Fibroblast of skin of abdomen (primary cell): ENCODE measurements around the gene ZNF624. TPM values are rescaled to one million over a fixed set of nuclear protein-coding genes. Genes with fewer than 3 reads are reported as not detected.
"Not testable (repeated sequence)": the region's sequence is repeated elsewhere in the genome, so short reads cannot be mapped to it uniquely, and the experiment has no call there.

Experiments used
- DNase-seq: peaks from one replicate; pipeline ENCODE4 v3.0.0-alpha.2; 2013
- polyA plus RNA-seq, 2 experiments: library from polyadenylated mRNA; unstranded; fragments of 120-200 nt; gene quantifications; one replicate each; pipeline ENCODE4 v1.2.1, GENCODE V29; 2013; ENCODE audit not compliant: insufficient read length in 2 of 2

Gene ZNF624
- 3.5 TPM for polyA plus RNA-seq (2013, experiment 1 of 2; ENCODE audit: insufficient read length)
- polyA plus RNA-seq (2013, experiment 2 of 2; ENCODE audit: insufficient read length): 3.3 TPM

DNA sequence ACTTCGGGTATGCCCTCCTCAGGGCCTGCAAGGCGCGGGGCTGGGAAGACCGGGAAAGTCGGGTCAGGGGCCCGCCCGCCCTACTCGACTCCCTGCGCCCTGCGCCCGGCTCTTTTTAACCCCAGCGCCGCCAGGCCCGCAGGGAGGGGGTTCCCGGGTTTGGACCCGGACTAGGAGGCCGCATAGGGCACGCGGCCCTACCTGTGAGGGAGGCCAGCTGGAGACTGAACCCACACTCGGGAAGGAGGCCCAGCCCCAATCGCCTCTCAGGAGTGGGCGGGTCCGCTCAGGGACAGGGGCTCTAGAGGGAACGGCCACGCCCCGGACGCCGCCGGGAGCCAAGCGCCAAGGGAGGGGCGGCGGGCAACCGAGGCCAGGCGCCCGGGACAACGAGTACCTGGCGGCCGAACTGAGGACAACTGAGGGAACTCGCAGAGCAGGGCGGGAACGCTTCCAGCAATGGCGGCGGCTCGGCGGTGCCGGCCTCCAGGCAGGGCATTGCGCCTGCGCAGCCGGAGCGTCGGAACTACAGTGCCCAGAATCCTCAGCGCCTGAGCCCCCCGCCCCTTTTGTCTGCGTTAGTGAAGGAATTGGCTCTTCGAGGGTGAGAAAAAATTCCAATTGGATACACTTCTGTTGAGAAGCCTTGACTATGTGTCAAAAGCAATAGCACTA is at the start of gene ZNF624:
Gene ZNF624, minus strand, starts transcription at position 484 of the 675 bp plus-strand sequence.
- peak; percentile 92 for DNase-seq

DNA sequence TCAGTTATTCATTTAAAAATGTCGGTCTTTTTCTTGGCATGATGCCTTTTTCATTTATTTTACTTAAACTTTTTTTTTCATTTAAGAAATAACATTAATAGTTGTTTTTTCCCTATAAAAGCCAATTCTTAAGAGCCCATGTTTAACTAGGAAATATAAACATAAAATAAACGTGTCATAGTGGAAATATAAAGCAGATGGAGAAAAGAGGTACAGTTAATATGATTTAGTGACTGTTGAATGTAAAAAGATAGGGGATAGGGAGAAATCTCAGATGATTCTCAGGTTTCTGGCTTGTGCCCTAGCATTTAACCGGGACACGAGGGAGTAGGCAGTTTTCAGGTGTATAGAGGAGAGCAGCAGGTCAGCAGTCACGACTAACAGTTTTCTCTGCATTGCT is 44.0 kb upstream of the ZNF624 start:
- not testable (repeated sequence) for DNase-seq

DNA sequence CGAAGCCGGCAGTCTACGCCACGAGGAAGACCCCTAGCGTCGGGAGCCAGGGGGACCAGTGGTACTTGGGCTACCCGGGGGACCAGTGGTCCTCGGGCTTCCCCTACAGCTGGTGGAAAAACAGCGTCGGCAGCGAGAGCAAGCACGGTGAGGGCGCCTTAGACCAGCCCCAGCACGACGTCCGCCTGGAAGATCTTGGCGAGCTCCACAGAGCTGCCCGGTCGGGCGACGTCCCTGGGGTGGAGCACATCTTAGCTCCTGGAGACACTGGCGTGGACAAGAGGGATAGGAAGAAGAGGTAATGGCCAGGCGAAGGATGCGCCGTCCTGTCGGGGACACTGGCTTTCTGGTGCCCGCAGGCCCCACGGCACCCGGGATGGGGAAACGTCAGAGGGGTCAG is 36.8 kb upstream of the ZNF624 start:
- DNase-seq: not testable (repeated sequence)

DNA sequence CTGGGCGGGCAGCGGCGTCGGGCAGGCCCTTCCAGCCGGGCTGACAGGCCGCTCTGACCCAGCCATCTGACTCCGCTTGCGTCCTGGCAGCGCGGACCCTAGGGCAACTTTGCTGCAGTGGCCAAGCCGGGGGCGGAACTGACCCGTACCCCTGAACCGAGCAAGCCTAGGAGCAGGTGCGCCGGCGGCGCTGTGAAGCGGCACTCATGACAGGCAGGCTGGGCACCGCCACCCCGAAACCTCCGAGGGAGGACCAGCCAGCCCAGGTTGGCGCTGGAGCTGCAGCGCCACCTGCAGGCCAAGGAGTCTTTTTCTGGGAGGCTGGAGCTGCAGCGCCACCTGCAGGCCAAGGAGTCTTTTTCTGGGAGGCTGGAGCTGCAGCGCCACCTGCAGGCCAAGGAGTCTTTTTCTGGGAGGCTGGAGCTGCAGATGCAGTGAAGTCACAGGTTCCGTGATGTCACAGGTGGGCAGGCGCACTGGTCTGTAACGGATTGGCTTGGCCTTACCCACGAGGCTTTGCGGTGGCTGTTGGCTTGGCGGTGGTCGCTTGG is 36.2 kb upstream of the ZNF624 start, which contains the start of gene CCDC144A:
Gene CCDC144A, plus strand, starts transcription at position 511 of the 551 bp plus-strand sequence. CDS start 160 bp downstream, outside the sequence.
- DNase-seq: not testable (repeated sequence)

DNA sequence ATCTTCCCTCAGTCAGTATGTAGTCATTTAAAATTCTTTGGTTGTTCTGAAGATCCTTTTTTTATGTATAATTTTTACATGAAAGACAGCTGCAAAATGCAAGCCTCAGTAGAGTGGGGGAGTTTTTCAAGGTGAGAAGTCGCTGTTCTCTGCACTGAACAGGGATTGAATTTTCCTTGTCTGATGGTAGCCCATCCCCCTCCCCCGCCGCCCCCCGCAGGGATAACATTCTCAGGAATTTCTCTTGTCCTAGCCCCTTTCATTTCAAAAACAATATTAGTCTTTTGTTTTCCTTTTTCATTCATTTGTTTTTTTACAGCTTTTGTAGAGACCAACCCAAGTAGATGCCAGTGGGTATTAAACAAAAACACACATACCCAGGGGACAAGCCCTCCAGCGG is 33.5 kb upstream of the ZNF624 start:
- DNase-seq: not testable (repeated sequence)

DNA sequence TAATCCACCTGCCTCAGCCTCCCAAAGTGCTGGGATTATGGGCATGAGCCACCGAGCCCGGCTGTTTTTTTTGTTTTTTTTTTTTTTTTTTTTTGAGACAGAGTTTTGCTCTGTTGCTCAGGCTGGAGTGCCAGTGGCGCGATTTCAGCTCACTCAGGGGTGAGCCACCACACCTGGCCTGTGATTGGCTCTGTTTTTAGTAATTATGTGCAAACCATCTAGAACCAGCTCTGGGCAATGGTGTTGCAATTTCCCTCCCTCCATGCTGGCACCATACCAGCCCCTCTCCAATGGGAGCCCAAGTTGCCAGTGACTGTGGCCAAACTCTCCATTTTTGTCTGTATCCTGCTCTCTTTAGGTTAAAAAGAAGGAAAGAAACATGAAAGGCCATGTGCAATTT is 32.4 kb upstream of the ZNF624 start:
- not testable (repeated sequence) for DNase-seq

DNA sequence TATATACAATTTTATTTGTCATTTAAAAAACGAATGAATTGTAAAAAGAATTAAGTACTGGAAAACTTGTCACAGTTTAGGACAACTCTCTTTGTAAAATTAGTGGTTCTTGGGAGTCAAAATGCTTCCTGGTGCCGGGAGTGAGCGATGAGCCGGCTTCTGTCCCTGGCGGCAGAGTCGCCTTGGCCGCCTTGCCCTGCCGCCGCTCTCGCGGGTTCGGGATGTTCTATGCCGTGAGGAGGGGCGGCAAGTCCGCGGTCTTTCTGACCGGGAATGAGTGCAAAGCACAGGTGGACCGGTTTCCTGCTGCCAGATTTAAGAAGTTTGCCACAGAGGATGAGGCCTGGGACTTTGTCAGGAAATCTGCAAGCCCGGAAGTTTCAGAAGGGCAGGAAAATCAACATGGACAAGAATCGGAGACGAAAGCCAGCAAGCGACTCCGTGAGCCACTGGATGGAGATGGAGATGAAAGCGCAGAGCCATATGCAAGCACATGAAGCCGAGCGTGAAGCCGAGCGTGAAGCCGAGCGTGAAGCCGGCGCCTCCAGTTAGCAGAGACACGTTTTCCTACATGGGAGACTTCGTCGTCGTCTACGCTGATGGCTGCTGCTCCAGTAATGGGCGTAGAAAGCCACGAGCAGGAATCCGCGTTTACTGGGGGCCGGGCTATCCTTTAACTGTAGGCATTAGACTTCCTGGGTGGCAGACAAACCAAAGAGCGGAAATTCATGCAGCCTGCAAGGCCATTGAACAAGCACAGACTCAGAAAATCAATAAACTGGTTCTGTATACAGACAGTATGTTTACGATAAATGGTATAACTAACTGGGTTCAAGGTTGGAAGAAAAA is 29.9 kb upstream of the ZNF624 start:
- not testable (repeated sequence) for DNase-seq

DNA sequence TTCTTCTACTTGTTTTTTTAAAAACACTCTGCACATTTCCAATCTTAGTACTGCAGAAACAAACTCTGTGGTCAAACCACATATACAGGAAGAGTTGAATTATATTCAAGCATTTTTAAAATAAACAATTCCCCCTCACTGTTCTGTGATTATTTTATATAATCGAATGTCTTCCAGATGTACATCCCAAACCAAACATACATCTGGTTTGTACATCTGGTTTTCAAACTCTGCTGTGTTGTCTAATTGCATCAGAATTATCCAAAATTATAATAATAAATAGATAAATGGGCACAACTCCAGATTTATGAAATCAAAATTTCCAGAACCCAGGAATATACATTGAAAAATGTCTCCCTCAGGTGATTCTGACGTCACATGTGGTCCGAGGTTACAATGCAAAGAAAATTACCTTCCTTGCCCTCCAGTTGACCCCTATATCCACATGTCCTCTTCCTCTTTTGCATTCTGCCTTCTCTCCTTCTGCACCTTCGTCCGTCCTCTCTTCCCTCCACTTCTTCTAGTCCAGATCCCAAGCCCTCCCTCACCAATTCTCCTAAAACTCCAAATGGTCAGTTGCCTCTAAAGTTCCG is 23.1 kb upstream of the ZNF624 start:
- peak; percentile 3 for DNase-seq

DNA sequence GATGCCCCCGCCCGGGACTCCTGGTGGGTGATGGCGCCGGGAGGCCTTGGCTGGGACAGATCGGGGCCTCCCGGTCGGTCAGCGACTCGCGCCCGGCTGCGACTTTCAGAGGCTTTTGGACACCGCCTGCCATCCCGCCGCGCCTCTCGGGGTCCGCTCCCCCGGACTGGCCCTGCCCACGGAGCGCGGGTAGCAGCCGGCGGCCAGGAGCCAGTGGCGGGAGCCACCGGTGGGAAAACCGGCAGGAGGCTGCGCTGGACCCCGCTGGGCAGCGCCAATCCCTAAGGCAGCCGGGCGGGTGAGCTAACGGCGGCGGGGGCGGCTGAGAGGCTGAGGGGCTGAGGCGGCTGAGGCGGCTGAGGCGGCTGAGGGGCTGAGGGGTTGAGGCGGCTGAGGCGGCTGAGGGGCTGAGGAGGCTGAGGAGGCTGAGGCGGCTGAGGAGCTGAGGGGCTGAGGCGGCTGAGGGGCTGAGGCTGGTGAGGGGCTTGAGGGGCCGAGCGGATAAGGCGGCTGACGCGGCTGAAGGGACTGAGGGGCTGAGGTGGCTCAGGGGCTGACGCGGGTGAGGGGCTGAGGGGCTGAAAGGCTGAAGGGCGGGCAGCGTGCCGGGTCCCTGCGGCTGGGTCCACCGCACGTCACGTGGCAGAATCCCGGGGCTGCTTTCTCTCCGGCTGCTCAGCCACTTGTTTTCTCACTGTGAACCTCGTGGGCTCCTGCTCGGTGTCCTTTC is 13.4 kb upstream of the ZNF624 start:
- DNase-seq: peak; percentile 7

DNA sequence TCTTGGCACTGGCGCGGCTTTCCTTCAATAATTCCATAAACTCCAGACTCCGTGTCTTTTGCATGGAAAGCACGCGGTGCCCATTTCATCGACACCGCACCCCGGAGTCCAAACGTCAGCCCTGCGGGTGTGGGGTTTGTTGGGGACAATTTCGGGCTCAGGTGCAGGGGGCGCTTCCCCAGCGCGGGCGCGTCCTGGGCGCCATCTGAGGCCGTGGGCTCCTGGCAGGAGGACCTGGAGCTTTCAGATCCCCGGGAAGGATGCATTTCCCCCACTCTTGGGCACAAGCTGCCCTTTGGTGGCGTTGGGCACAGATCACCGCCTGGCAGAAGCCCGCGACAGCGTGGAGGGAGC is 12.9 kb upstream of the ZNF624 start:
- DNase-seq: not testable (repeated sequence)

DNA sequence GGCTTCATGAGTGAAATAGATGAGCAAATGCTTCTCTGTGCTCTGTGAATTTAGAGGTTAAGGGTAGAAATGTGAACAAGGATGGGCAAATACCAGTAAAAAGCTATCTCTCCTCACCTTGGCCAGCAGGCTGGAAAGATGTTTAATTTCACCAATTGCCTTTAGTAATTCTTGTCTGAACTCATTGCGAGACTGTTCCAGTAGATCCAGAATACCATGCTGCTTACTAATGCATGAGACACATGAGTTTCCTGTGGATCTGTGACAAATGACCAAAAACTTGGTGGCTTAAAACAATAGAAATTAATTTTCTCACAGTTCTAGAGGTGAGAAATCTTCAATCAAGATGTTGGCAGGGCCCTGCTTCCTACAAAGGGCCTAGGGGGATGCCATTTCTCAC is 9.3 kb upstream of the ZNF624 start:
- peak; percentile 5 for DNase-seq

DNA sequence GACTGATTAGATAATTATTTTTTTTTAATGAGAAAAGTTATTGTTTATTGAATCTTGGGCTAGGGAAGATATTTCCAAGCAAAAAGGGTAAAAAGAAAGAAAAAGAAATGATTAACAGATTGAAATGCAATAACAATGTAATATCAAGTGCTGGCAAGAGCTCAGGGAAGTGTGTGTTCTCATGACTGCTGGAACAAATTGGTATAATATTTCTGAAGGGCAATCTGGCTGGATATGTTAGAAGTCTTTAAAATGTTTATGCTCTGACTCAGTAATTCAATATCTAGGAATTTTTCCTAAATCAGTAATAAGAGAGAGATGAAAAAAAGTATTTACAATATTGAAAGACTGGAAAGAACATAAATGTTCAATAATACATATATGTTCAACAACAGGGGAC is 7.6 kb upstream of the ZNF624 start:
- DNase-seq: no peak

DNA sequence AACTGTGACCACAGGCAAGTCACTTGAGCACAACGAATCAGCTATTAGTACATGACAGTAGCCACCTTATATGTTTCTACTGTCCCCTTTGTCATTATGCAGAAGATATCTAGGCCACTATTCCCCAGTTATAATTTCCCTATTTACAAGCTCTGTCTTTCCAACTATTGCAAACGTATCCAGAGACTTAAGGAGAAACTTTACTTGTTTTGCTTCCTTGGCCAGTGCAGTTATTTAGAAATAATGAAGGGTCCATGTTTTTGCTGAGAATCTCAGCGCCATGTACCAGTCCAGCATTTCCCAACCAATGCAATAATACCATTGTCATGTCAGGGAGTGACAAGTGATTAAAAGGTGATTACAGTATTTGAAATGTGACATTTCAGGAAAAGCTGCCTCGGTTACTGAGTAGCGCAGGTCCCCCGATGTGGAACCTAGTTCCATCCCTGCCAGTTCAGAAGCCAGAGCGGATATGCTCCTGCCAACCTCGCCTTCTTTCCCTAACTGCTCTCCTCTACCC is 743 bp downstream of the ZNF624 start:
- DNase-seq: no peak

DNA sequence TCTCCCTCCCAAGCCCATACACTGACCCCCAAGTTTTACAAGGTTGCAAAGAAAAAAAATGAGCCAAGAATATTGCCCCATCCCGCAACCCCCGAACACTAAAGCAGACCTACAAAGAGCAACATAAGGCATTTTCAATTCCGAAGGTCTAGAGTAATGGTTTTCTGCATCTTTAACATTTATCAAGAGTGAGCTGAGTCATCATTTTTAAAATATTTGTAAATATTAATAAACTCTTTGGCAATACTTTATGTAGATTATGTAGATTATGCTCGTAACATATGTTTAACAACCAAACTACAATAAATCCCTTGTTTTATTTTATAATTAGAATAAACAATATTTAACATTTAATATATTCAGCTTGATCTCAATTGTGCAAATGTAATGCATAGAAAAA is 1.4 kb downstream of the ZNF624 start:
- no peak for DNase-seq

DNA sequence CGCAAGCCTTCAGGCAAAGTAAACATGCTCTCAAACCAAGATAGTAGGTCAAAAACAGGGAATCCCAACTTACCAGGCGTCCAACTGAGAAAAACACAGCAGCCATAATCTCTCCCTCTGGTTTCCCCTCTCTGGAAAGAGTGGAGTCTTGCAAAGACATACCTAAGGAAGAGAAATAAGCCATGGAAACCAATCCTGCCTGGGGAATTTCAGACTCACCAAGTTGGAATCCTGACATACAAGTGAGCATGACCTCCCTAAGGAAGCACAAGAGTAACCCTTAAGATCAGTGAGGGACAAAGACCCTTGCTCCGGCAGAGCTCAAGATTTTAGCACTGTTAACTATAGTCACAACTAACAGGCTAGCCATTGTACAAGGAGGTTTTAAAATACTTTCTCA is 4.1 kb downstream of the ZNF624 start:
- DNase-seq: no peak

DNA sequence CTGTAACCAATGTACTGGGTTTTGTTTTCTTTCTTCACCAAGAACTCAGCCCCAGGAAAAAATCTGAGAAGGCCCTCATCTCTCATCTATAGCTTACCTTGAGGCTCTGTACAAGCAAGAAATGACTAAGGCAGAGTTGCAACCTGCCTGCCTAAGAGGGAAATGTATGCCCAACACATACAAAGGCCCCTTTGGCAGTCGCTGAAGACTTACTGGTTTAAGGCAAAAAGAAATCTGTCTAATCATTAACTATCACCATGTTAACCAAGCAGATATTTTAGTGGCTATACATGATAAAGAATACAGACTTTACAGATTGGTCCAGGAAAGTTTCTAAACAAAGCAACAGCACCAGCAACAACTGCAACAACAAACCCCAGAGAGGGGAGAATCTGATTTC is 14.2 kb downstream of the ZNF624 start:
- DNase-seq: no peak

DNA sequence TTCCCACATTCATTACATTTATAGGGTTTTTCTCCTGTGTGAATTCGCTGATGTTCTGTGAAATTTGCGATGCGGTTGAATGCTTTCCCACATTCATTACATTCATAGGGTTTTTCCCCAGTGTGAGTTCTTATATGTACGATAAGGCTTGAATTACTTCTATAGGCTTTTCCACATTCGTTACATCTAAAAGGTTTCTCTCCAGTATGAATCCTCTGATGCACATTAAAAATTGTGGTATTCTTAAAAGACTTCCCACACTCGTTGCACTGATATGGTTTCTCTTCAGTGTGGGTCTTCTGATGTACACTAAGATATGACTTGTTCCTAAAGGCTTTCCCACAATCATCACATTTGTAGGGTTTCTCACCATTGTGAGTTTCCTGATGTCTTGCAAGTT is 30.4 kb downstream of the ZNF624 start:
- no peak for DNase-seq

DNA sequence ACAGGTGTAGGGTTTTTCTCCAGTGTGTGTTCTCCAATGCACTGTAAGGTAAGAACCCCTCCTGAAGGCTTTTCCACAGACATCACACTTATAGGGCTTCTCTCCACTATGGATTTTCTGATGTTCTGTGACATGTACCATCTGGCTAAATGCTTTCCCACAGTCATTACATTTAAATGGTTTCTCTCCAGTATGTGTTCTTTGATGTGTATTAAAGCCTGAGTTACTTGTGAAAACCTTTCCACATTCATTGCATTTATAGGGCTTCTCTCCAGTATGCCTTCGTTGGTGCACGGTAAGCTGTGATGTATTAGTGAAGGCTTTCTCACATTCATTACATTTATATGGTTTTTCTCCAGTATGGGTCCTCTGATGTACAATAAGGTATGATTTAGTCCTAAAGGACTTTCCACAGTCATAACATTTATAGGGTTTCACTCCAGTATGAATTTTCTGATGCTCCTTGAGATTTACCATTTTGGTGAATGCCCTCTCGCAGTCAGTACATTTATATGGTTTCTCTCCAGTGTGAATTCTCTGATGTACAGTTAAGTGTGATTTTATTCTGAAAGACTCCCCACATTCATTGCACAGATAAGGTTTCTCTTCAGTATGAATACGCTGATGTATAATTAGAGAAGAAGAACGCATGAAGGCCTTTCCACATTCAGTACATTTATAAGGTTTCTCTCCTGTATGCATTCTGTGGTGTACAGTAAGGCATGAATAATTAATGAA is 30.9 kb downstream of the ZNF624 start:
- no peak for DNase-seq

DNA sequence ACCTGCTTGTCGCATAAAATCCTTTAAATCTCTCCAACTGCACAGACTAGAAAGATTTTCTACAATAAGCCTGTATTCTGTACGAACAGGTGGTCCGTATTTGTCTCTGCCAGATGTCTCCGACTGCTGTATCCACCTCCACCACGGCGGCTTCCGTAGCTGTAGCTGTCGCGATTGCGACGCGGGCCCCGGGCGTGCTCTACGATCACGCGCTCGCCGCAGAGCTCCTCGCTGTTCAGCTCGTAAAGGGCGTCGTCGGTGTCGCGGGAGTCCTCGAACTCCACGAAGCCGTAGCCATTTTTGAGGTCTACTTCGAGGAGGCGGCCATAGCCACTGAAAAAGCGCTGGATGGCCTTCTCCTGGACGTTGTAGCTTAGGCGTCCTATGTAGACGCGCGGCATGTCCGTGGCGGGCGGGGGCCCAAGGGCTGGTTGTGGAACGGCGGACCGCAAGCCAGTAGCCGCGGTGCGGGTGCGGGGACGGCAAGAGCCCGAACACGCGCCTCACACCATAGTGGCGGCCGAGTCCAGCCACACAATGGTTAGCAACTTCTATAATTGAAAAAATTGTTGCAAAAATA is 36.1 kb downstream of the ZNF624 start:
- no peak for DNase-seq

DNA sequence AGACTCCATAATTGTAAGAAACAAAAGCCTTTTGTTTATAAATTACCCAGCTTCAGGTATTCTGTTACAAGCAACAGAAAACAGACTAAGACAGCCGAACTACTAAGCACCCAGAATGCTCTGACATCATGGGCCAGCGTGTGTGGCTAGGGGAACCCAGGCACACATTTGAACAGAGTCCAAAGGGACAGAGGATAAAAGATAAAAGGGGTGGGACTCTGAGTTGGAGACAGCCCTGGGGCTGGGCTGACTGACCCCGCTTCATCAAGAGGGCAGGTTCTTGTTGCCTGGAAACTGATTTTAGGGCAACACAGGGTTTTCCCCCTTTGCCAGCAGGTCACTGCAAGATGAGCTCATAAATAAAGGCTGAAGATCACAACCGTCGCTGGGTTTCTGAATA is 54.1 kb downstream of the ZNF624 start:
- DNase-seq: no peak
